AG10803 (cell line): ENCODE data around the gene CEP104.
A peak's percentile ranks its signal among the peaks of the same experiment; 100 is the strongest.

Experiments
- DNase-seq: peaks from one replicate; pipeline ENCODE4 v3.0.0; 2010; ENCODE audit warnings: low read depth
- H3K4me3 ChIP-seq: 2 replicates; pipeline ENCODE4 v1.5.1; 2011; ENCODE audit warnings: mild to moderate bottlenecking, low read length, control low read depth
- TF ChIP-seq, protein P1 (sequence below): conservative IDR thresholded peaks from 2 replicates; pipeline ENCODE4 v1.5.1; 2011; ENCODE audit warnings: mild to moderate bottlenecking, low read length, control low read depth, inconsistent platforms

The CEP104 gene

DNA sequence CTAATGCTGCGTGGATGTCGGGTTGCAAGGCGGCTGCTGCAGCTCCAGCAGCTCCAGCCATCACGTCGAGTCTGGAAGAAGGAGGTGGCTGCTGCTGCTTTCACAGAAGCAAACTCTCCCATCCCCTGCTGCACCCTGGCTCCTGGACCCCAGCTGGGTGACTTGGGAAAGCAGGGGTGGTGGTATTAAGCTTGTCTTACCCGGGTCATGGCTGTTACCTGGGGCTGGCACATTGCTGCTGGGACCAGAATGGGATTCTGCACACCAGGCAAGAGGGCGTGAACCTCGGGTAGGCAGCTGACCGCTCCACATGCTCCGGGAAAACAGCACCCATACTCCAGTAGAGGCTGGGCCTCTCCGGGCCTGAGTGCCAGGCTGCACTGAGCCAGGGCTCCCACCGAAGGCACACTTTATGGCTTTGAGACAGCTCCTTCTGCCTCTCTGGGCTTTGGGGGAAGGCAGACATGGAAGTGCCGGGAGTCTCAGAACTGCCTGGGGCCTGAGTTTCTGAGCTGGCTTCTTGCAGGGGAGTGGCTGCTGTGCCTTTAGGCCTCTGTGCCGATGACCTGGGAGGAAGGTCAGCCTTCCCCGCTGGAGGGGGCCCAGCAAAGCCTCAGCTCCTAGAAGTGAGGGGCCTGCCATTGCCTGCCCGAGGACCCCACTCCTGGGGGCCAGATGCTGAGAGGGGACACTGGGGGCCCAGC is 83.3 kb downstream of the CEP104 start:
- no peak for DNase-seq
- TF ChIP-seq, protein P1, sequence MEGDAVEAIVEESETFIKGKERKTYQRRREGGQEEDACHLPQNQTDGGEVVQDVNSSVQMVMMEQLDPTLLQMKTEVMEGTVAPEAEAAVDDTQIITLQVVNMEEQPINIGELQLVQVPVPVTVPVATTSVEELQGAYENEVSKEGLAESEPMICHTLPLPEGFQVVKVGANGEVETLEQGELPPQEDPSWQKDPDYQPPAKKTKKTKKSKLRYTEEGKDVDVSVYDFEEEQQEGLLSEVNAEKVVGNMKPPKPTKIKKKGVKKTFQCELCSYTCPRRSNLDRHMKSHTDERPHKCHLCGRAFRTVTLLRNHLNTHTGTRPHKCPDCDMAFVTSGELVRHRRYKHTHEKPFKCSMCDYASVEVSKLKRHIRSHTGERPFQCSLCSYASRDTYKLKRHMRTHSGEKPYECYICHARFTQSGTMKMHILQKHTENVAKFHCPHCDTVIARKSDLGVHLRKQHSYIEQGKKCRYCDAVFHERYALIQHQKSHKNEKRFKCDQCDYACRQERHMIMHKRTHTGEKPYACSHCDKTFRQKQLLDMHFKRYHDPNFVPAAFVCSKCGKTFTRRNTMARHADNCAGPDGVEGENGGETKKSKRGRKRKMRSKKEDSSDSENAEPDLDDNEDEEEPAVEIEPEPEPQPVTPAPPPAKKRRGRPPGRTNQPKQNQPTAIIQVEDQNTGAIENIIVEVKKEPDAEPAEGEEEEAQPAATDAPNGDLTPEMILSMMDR: no peak
- no peak overlapping the region for H3K4me3 ChIP-seq

DNA sequence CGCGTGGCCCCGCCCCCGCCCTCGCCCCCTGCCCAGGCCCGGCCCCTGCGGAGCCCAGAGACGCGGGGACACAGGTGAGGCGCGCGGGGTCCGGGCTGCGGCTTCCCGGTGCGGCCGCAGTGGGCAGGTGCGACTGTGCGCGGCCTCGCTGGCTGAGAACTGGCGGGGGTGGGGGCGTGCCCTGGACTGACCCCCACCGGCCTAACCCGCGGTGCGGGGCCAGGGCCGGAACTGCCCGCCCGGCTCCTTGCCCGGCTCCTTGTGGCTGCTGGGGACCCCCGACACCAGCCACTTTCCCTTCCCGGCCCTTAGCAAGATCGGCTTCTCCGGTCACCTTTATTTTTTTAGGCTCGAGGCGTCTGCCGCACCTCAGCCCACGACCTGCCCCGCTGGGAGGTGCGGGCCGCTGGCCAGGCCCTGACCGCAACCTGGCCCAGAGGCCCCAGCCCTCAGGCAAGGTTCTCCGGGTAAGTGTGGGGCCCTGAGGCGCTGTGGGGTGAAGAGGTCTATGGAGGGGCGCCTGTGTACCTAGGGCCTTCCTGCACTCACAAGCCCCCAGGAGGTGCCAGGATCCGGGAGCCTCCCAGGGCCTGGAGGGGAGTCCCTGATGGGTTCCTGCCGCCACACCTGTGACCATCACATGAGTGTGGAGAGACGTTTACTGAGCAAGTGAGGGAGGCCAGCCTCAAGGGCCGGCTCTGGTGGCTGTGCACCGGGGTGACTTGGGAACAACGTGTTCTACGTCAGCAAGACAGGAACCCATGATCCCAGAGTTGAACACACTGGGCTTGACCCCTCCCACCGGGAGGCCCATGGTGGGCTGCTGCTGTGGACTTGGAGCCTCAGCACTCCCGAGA is 84.1 kb downstream of the CEP104 start, which contains the start of gene SMIM1:
Gene SMIM1, plus strand, starts transcription at position 35 of the 857 bp plus-strand sequence. CDS start 2,625 bp downstream, outside the sequence.
- peak within 1 kb of the TSS; percentile 41 for H3K4me3 ChIP-seq
- TF ChIP-seq, protein P1: no peak
- DNase-seq: no peak

DNA sequence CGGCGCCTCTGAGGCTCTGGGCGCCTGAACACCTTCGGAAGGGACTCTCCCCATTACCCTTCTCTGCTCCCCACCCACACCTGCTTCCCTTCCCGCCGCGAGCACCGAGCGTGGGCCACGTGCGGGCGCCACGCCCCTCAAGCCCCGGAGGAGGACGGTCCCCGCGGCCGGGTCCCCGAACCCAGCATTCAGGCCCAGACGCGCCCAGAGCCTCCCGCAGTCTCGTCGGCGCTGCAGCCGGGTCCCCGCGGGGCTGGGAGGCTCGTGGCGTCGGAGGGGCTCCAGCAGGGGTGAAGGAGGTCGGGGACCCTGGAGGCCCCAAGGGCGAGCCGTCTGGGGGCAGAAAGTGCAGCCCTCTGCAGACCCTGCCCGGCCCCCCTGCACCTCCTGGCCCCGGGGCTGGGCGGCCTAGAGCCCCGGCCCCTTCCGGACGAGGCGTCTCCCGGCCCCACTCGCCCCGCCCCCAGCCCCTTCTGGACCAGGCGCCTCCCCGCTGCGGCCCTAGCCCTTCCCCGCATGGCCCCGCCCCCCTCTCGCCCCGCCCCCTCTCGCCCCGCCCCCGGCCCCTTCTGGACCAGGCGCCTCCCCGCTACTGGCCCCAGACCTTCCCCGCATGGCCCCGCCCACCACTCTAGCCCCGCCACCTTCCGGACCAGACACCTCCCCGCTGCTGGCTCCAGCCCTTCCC is 84.8 kb downstream of the CEP104 start:
- TF ChIP-seq, protein P1: no peak
- peak overlapping the region; percentile 41 for H3K4me3 ChIP-seq
- DNase-seq: peak; percentile 54

DNA sequence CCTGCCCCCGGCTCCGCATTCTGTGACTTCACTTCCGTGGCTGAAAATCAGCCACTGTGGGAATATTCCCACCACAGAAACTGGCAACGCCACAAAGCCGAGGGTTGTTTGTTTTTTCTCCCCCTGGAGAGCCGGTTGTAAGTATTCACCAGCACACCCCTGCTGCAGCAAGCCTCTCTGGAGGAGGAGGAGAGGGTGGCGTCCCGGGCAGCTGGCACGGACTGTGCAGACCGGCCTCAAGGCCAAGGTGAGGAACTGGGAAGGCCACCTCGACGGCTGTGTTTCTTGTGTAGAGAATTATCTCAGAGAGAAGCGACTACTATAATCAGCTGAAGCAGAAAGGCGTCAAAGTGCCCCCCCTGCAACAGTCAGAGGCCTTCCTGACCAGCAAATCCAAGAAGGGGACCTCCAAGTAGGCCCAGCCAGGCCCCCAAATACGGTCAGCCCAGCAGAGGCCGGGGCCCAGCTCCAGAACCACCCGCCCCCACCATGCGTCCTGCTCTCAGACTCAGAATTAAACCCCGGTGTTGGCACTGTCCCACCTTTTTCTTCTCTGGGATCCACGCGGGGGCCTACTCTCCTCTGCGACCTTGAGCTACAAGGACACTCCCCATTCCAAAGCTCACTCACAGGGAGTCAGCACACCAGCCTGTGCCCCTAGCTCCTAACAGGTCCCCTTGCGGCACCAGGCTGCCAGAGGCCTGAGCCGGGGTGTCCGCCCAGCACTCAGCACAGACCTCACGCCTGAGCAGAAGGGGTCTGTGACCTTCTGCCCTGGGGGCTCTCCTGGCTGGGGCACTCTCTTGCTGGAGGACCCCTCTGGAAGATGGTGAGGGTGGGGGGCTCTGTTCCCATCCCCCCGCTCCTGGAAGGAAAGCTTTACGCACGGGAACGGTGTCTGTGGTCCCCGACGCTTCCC is 85.6 kb downstream of the CEP104 start:
- H3K4me3 ChIP-seq: peak overlapping the region; percentile 41
- no peak for DNase-seq
- TF ChIP-seq, protein P1: no peak

DNA sequence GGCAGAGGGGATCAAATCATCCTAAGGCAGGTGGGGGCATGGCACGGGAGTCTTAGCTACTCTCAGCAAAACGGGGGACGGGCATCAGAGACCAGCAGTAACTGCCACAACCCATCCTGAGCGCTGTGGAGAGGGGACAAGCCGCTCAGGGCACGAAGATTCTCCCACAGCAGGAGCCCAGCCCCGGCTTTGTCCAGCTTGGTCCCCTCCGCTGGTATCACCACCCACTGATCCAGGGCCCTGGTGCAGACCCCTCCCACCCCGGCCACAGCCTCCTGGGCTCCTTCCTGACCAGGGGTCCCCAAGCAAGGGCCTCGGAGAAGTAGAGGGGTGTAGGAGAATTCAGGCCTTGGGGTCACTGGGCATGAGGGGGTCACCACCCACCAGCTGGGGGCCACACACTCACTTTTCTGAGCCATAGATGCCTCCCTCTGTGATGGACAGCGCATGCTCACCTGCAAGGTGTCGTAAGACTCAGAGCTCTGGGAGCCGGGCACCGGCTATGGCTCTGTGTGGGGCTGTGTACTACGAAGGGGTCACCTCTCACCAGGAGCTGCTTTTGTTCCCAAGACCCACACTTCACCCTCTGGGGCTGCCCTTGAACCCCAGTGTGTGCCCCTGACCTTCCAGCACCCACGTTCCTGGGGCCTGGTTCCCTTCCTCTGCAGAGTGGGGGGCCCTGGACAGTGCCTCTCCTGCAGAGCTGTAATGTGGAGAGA is 86.8 kb downstream of the CEP104 start:
- no peak for DNase-seq
- H3K4me3 ChIP-seq: no peak overlapping the region

More for the DNA sequence above, 86.8 kb downstream of the CEP104 start:
- TF ChIP-seq, protein P1: no peak
